SK-N-SH (cell line): ENCODE measurements around the gene ARPC2. TPM values are rescaled to one million over a fixed set of nuclear protein-coding genes. Genes with fewer than 3 reads are reported as not detected.

Experiments used
- CTCF ChIA-PET: fragments of 300-600, 350-600 bp; formaldehyde crosslinking; extraction: SDS; loops from one replicate; lab custom pipeline; 2021; lab: Yijun Ruan, JAX
- POLR2A ChIA-PET: fragments of 350-600 bp; sonication (Branson Sonifier 250); formaldehyde crosslinking; extraction: SDS; loops from one replicate; lab custom pipeline; 2020; ENCODE audit warnings: antibody characterized with exemption, inconsistent platforms; lab: Yijun Ruan, JAX
- DNase-seq: peaks from one replicate; pipeline ENCODE4 v3.0.0; 2012
- H2AFZ ChIP-seq: fragments of 200-600 bp; sonication (generic); 2 replicates; pipeline ENCODE4 v1.8.1; 2016; ENCODE audit warnings: antibody characterized with exemption, mild to moderate bottlenecking, low read depth
- H3F3A ChIP-seq: fragments of 200-600 bp; sonication (generic); replicated peaks from 2 replicates; pipeline ENCODE3; 2016; ENCODE audit warnings: antibody characterized with exemption, mild to moderate bottlenecking; ENCODE audit not compliant: insufficient read depth
- H3K27ac ChIP-seq, 2 experiments: fragments of 200-500 bp in 1 of 2; fragments of 200-600 bp in 1 of 2; sonication (Bioruptor generic) in 1 of 2; sonication (generic), shearing (Covaris generic) in 1 of 2; 2 replicates each; pipeline versions ENCODE4 v1.5.1 to v1.6.1; 2014 to 2016; ENCODE audit warnings: low read depth in 2 of 2, inconsistent platforms in 1 of 2, low read length in 1 of 2, mild to moderate bottlenecking in 1 of 2, mixed read lengths in 1 of 2
- H3K27me3 ChIP-seq: fragments of 200-600 bp; sonication (generic), shearing (Covaris generic); 2 replicates; pipeline ENCODE4 v1.6.1; 2016; ENCODE audit warnings: mixed run types; ENCODE audit not compliant: insufficient read depth
- H3K36me3 ChIP-seq, 2 experiments: fragments of 200-500 bp in 1 of 2; fragments of 200-600 bp in 1 of 2; sonication (Bioruptor generic) in 1 of 2; sonication (generic) in 1 of 2; replicated peaks in 1 of 2; 2 replicates each; pipeline versions ENCODE3 to v1.5.1; 2014 to 2016; ENCODE audit warnings: low read length in 1 of 2, mild to moderate bottlenecking in 1 of 2; ENCODE audit not compliant: insufficient read depth in 2 of 2, control insufficient read depth in 1 of 2
- H3K4me1 ChIP-seq, 2 experiments: fragments of 200-500 bp in 1 of 2; fragments of 200-600 bp in 1 of 2; sonication (Bioruptor generic) in 1 of 2; sonication (generic), shearing (Covaris generic) in 1 of 2; 2 replicates each; pipeline versions ENCODE4 v1.5.1 to v1.6.1; 2014 to 2016; ENCODE audit warnings: low read depth in 1 of 2, low read length in 1 of 2, mixed run types in 1 of 2; ENCODE audit not compliant: insufficient read depth in 2 of 2, control insufficient read depth in 1 of 2
- H3K4me2 ChIP-seq: fragments of 200-600 bp; sonication (generic), shearing (Covaris generic); 2 replicates; pipeline ENCODE4 v1.6.1; 2017; ENCODE audit warnings: mixed run types
- H3K4me3 ChIP-seq, 2 experiments: fragments of 200-500 bp in 1 of 2; fragments of 200-600 bp in 1 of 2; sonication (Bioruptor generic) in 1 of 2; sonication (generic), shearing (Covaris generic) in 1 of 2; 2 replicates each; pipeline versions ENCODE4 v1.5.1 to v1.8.1; 2014 to 2016; ENCODE audit warnings: low read depth in 2 of 2, inconsistent platforms in 1 of 2, low read length in 1 of 2, mild to moderate bottlenecking in 1 of 2, mixed read lengths in 1 of 2, moderate library complexity in 1 of 2
- H3K79me2 ChIP-seq: fragments of 200-600 bp; sonication (generic); 2 replicates; pipeline ENCODE4 v1.8.1; 2017; ENCODE audit warnings: mild to moderate bottlenecking; ENCODE audit not compliant: insufficient read depth
- H3K9ac ChIP-seq: fragments of 200-600 bp; sonication (generic); 2 replicates; pipeline ENCODE4 v1.6.1; 2017; ENCODE audit warnings: mixed run types
- H3K9me2 ChIP-seq: fragments of 200-600 bp; sonication (generic); 2 replicates; pipeline ENCODE4 v1.6.1; 2017; ENCODE audit warnings: mixed run types
- H3K9me3 ChIP-seq: fragments of 200-600 bp; sonication (generic); 2 replicates; pipeline ENCODE4 v1.6.1; 2017; ENCODE audit warnings: mixed run types, mild to moderate bottlenecking, moderate library complexity
- H4K20me1 ChIP-seq: fragments of 200-600 bp; sonication (generic); 2 replicates; pipeline ENCODE4 v1.6.1; 2017; ENCODE audit warnings: mild to moderate bottlenecking, mixed run types; ENCODE audit not compliant: insufficient read depth
- EZH2phosphoT487 ChIP-seq: fragments of 200-600 bp; sonication (generic); IDR thresholded peaks from 2 replicates; pipeline ENCODE4 v1.6.1; 2017; ENCODE audit warnings: low read depth, mixed run types, mild to moderate bottlenecking, antibody characterized with exemption, moderate library complexity, borderline replicate concordance
- MEF2A ChIP-seq: IDR thresholded peaks from 2 replicates; pipeline ENCODE4 v1.4.0; 2012; ENCODE audit warnings: low read depth, borderline replicate concordance
- NRF1 ChIP-seq: IDR thresholded peaks from 2 replicates; pipeline ENCODE4 v1.6.1; 2012; ENCODE audit warnings: low read depth, mild to moderate bottlenecking, low read length
- RAD21 ChIP-seq: IDR thresholded peaks from 2 replicates; pipeline ENCODE4 v1.6.1; 2012; ENCODE audit warnings: mild to moderate bottlenecking, low read length
- RXRA ChIP-seq: IDR thresholded peaks from 2 replicates; pipeline ENCODE4 v1.4.0; 2012; ENCODE audit warnings: low read depth, mild to moderate bottlenecking, borderline replicate concordance
- TAF1 ChIP-seq: IDR thresholded peaks from 2 replicates; pipeline ENCODE4 v1.6.1; 2012; ENCODE audit warnings: low read depth, mild to moderate bottlenecking, low read length, moderate library complexity, borderline replicate concordance
- WGBS: methylation state at CpG from one replicate; pipeline ENCODE4 v1.1.6; 2017; ENCODE audit warnings: low lambda C conversion rate; 5-methylcytosine and 5-hydroxymethylcytosine counted together
- polyA plus RNA-seq, 3 experiments: library from polyadenylated mRNA; depleted of rRNA; stranded (reverse); fragments of >200 nt; gene quantifications; 2 replicates each; pipeline ENCODE4 v1.2.3, GENCODE V29; 2012
- TF ChIP-seq, protein P1 (sequence below): IDR thresholded peaks from 2 replicates; pipeline ENCODE4 v1.4.0; 2012; ENCODE audit warnings: low read depth, borderline replicate concordance
- TF ChIP-seq, protein P2 (sequence below): fragments of 150-350 bp; IDR thresholded peaks from 2 replicates; pipeline ENCODE4 v1.6.1; 2016; ENCODE audit warnings: mild to moderate bottlenecking, low read depth, low read length
- TF ChIP-seq, protein P3 (sequence below): IDR thresholded peaks from 2 replicates; pipeline ENCODE4 v1.4.0; 2012; ENCODE audit warnings: low read depth, borderline replicate concordance
- TF ChIP-seq, protein P4 (sequence below): IDR thresholded peaks from 2 replicates; pipeline ENCODE4 v1.6.1; 2012; ENCODE audit warnings: mild to moderate bottlenecking, low read depth, low read length, moderate library complexity

The ARPC2 gene
- polyA plus RNA-seq, 1 of the 3 experiments (the other 2 are of a cell fraction): 319 TPM

DNA sequence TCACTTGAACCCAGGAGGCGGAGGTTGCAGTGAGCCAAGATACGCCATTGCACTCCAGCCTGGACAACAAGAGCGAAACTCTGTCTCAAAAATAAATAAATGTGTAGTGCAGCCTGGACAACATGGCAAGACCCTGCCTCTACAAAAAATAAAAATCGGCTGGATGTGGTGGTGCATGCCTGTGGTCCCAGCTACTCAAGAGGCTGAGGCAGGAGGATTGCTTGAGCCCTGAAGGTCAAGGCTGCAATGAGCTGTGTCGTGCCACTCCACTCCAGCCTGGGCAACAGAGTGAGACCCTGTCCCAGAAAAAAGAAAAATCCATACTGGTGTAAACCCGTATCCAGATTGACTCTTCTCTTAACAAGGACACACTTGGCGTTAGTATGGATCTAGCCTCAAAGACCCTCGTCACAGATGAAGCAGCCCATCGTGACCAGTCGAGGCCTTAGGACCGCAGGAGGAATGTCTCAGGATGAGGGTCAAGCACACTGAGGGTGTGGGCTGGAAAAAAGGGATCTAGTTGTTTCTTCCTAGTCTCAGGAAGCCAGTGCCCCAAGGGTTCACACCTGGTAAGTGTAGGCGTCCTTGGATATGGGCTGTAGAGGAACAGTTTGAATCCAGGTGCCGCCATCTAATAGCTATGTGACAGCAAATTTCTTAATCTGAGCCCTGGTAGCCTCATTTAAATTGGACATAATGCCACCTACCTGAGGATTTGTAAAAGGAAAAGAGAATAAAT is 39.8 kb downstream of the ARPC2 start:
- WGBS: 95% methylated on average over 13 of the region's 13 CpGs
- CTCF ChIA-PET: interaction anchor here (0.6 to 4.2 kb wide), 6 partner anchors 12 to 239 kb away, joined by 3 to 34 read pairs (median 4); no protein-coding TSS in a partner anchor

More for the DNA sequence above, 39.8 kb downstream of the ARPC2 start:
- H3K9ac ChIP-seq: no peak overlapping the region
- POLR2A ChIA-PET: no interaction called here
- TF ChIP-seq, protein P1, sequence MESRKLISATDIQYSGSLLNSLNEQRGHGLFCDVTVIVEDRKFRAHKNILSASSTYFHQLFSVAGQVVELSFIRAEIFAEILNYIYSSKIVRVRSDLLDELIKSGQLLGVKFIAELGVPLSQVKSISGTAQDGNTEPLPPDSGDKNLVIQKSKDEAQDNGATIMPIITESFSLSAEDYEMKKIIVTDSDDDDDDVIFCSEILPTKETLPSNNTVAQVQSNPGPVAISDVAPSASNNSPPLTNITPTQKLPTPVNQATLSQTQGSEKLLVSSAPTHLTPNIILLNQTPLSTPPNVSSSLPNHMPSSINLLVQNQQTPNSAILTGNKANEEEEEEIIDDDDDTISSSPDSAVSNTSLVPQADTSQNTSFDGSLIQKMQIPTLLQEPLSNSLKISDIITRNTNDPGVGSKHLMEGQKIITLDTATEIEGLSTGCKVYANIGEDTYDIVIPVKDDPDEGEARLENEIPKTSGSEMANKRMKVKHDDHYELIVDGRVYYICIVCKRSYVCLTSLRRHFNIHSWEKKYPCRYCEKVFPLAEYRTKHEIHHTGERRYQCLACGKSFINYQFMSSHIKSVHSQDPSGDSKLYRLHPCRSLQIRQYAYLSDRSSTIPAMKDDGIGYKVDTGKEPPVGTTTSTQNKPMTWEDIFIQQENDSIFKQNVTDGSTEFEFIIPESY: no peak
- no peak for TF ChIP-seq RAD21
- TF ChIP-seq, protein P2, sequence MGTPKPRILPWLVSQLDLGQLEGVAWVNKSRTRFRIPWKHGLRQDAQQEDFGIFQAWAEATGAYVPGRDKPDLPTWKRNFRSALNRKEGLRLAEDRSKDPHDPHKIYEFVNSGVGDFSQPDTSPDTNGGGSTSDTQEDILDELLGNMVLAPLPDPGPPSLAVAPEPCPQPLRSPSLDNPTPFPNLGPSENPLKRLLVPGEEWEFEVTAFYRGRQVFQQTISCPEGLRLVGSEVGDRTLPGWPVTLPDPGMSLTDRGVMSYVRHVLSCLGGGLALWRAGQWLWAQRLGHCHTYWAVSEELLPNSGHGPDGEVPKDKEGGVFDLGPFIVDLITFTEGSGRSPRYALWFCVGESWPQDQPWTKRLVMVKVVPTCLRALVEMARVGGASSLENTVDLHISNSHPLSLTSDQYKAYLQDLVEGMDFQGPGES: no peak
- TF ChIP-seq TAF1: no peak
- TF ChIP-seq, protein P3, sequence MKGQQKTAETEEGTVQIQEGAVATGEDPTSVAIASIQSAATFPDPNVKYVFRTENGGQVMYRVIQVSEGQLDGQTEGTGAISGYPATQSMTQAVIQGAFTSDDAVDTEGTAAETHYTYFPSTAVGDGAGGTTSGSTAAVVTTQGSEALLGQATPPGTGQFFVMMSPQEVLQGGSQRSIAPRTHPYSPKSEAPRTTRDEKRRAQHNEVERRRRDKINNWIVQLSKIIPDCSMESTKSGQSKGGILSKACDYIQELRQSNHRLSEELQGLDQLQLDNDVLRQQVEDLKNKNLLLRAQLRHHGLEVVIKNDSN: no peak
- no peak for TF ChIP-seq EZH2phosphoT487
- no peak for TF ChIP-seq MEF2A
- TF ChIP-seq RXRA: no peak
- TF ChIP-seq, protein P4, sequence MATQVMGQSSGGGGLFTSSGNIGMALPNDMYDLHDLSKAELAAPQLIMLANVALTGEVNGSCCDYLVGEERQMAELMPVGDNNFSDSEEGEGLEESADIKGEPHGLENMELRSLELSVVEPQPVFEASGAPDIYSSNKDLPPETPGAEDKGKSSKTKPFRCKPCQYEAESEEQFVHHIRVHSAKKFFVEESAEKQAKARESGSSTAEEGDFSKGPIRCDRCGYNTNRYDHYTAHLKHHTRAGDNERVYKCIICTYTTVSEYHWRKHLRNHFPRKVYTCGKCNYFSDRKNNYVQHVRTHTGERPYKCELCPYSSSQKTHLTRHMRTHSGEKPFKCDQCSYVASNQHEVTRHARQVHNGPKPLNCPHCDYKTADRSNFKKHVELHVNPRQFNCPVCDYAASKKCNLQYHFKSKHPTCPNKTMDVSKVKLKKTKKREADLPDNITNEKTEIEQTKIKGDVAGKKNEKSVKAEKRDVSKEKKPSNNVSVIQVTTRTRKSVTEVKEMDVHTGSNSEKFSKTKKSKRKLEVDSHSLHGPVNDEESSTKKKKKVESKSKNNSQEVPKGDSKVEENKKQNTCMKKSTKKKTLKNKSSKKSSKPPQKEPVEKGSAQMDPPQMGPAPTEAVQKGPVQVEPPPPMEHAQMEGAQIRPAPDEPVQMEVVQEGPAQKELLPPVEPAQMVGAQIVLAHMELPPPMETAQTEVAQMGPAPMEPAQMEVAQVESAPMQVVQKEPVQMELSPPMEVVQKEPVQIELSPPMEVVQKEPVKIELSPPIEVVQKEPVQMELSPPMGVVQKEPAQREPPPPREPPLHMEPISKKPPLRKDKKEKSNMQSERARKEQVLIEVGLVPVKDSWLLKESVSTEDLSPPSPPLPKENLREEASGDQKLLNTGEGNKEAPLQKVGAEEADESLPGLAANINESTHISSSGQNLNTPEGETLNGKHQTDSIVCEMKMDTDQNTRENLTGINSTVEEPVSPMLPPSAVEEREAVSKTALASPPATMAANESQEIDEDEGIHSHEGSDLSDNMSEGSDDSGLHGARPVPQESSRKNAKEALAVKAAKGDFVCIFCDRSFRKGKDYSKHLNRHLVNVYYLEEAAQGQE: no peak
- TF ChIP-seq NRF1: no peak
- H3K27ac ChIP-seq: no peak overlapping the region; a peak in 1 of 4 replicates
- H3F3A ChIP-seq: peaks cover 62% of the 10 kb centered on the region
- H3K79me2 ChIP-seq: no peaks in the 10 kb centered on the region
- peaks cover 11 to 34% of the 10 kb centered on the region in 2 experiments for H3K4me1 ChIP-seq
- H3K4me2 ChIP-seq: no peak overlapping the region
- no peaks in the 10 kb centered on the region for H3K9me3 ChIP-seq
- no peaks in the 10 kb centered on the region for H4K20me1 ChIP-seq
- no peak for DNase-seq
- no peak overlapping the region for H2AFZ ChIP-seq
- no peaks in the 10 kb centered on the region for H3K9me2 ChIP-seq
- H3K4me3 ChIP-seq: no peak overlapping the region
- H3K27me3 ChIP-seq: no peaks in the 10 kb centered on the region
- peaks cover 28 to 42% of the 10 kb centered on the region in 2 experiments for H3K36me3 ChIP-seq
